MM.1S (cell line): Measurements from ENCODE around the gene HMGA1.

ENCODE experiments used
- DNase-seq: peaks from one replicate; pipeline ENCODE4 v3.0.0-alpha.2; 2015
- H2AFZ ChIP-seq: fragments of 300-600 bp; sonication (generic); 2 replicates; pipeline ENCODE4 v1.6.0; 2016; ENCODE audit warnings: antibody characterized with exemption, low read length
- H3F3A ChIP-seq: fragments of 300-600 bp; sonication (generic); 2 replicates; pipeline ENCODE4 v1.6.1; 2016; ENCODE audit warnings: mild to moderate bottlenecking, antibody characterized with exemption, low read length, moderate library complexity, mixed read lengths; ENCODE audit not compliant: insufficient read depth
- H3K27ac ChIP-seq: fragments of 300-600 bp; sonication (generic); 2 replicates; pipeline ENCODE4 v1.5.1; 2016; ENCODE audit warnings: mild to moderate bottlenecking, low read length
- H3K27me3 ChIP-seq: fragments of 300-600 bp; sonication (generic); replicated peaks from 2 replicates; pipeline ENCODE4 v1.6.0; 2016; ENCODE audit warnings: low read length; ENCODE audit not compliant: insufficient read depth
- H3K36me3 ChIP-seq: fragments of 300-600 bp; sonication (generic); replicated peaks from 2 replicates; pipeline ENCODE4 v1.6.1; 2016; ENCODE audit warnings: mild to moderate bottlenecking, low read length, mixed read lengths; ENCODE audit not compliant: insufficient read depth
- H3K4me1 ChIP-seq: fragments of 300-600 bp; sonication (generic); 2 replicates; pipeline ENCODE4 v1.6.1; 2016; ENCODE audit warnings: low read length, mixed read lengths
- H3K4me2 ChIP-seq: fragments of 300-600 bp; sonication (generic); 2 replicates; pipeline ENCODE4 v1.6.0; 2016; ENCODE audit warnings: low read depth, low read length
- H3K4me3 ChIP-seq: fragments of 300-600 bp; sonication (generic); 2 replicates; pipeline ENCODE4 v1.5.1; 2016; ENCODE audit warnings: low read length, mixed read lengths
- H3K79me2 ChIP-seq: fragments of 300-600 bp; sonication (generic); 2 replicates; pipeline ENCODE4 v1.6.1; 2016; ENCODE audit warnings: mixed run types, low read length, mixed read lengths
- H3K9ac ChIP-seq: fragments of 300-600 bp; sonication (generic); 2 replicates; pipeline ENCODE4 v1.6.1; 2016; ENCODE audit warnings: low read length, mixed read lengths
- H3K9me2 ChIP-seq: fragments of 300-600 bp; sonication (generic); replicated peaks from 2 replicates; pipeline ENCODE4 v1.6.1; 2016; ENCODE audit warnings: mild to moderate bottlenecking, low read length, mixed read lengths; ENCODE audit not compliant: insufficient read depth
- H3K9me3 ChIP-seq: fragments of 300-600 bp; sonication (generic); replicated peaks from 2 replicates; pipeline ENCODE4 v1.6.1; 2016; ENCODE audit warnings: mild to moderate bottlenecking, low read length, mixed read lengths; ENCODE audit not compliant: insufficient read depth
- H4K20me1 ChIP-seq: fragments of 300-600 bp; sonication (generic); 2 replicates; pipeline ENCODE4 v1.6.1; 2016; ENCODE audit warnings: mild to moderate bottlenecking, low read length, moderate library complexity, mixed read lengths; ENCODE audit not compliant: insufficient read depth
- EZH2 ChIP-seq: fragments of 300-600 bp; sonication (generic); optimal IDR thresholded peaks from 2 replicates; pipeline ENCODE3; 2017; ENCODE audit warnings: low read depth, mild to moderate bottlenecking, antibody characterized with exemption, low read length, mixed read lengths
- EZH2phosphoT487 ChIP-seq: fragments of 300-600 bp; sonication (generic); IDR thresholded peaks from 2 replicates; pipeline ENCODE4 v1.6.1; 2018; ENCODE audit warnings: antibody characterized with exemption, low read length
- TF ChIP-seq, protein P1 (sequence below): fragments of 300-600 bp; sonication (generic); IDR thresholded peaks from 2 replicates; pipeline ENCODE4 v1.5.1; 2016; ENCODE audit warnings: antibody characterized with exemption, low read length, mixed read lengths

The HMGA1 gene

DNA sequence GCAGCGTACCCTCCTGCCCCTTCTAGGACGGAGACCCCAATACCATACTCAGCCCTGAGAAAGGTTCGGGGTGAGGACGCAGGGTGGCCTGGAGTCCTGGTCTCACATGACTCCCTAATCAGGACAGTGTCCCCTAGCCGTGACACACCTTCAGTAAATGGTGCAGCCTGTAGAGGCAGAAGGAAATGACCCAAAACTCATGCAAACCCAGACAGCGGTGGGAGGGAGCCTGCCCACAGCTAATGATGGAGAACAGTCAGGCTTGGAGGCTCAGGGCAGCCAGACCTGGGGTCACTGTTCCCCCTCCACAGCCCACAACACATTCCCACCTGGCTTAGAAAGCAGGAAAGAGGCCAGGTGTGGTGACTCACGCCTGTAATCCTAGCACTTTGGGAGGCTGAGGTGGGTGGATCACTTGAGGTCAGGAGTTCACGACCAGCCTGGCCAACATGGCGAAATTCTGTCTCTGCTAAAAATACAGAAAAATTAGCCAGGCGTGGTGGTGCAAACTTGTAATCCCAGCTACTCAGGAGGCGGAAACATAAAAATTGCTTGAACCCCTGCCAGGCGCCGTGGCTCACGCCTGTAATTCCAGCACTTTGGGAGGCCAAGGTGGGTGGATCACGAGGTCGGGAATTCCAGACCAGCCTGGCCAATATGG, 8.8 kb upstream of the HMGA1 start:
- Histone ChIP-seq H3K79me2 (no peaks in the 10 kb centered on the region), H4K20me1 (no peaks in the 10 kb centered on the region), H3K4me2 (no peak overlapping the region), H3K9me3 (no peaks in the 10 kb centered on the region), H2AFZ (no peak overlapping the region), H3K9me2 (no peaks in the 10 kb centered on the region), H3K27me3 (no peaks in the 10 kb centered on the region), H3F3A (no peaks in the 10 kb centered on the region), H3K36me3 (no peaks in the 10 kb centered on the region), H3K4me3 (no peak overlapping the region), H3K4me1 (peaks cover 12% of the 10 kb centered on the region), H3K27ac (no peak overlapping the region), H3K9ac (no peak overlapping the region)
- DNase-seq: no peak
- no peak for TF ChIP-seq EZH2phosphoT487
- TF ChIP-seq, protein P1, sequence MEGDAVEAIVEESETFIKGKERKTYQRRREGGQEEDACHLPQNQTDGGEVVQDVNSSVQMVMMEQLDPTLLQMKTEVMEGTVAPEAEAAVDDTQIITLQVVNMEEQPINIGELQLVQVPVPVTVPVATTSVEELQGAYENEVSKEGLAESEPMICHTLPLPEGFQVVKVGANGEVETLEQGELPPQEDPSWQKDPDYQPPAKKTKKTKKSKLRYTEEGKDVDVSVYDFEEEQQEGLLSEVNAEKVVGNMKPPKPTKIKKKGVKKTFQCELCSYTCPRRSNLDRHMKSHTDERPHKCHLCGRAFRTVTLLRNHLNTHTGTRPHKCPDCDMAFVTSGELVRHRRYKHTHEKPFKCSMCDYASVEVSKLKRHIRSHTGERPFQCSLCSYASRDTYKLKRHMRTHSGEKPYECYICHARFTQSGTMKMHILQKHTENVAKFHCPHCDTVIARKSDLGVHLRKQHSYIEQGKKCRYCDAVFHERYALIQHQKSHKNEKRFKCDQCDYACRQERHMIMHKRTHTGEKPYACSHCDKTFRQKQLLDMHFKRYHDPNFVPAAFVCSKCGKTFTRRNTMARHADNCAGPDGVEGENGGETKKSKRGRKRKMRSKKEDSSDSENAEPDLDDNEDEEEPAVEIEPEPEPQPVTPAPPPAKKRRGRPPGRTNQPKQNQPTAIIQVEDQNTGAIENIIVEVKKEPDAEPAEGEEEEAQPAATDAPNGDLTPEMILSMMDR: no peak
- no peak for TF ChIP-seq EZH2

DNA sequence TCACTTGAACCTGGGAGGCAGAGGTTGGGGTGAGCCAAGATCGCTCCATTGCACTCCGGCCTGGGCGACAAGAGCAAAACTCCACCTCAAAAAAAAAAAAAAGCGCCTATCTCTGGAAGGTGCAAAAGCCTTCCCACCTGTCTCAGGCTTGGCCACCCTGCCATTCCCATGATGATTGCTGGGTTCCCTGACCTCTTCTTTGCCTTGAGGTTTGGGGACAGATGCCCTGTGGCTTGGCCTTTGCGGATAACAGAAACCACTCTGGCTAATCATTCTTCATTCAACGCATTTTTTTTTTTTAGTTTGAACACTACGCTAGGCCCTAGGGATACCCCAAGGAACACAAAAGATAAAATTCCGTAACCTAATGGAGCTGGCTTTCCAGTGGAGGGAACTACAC, 6.8 kb upstream of the HMGA1 start:
- Histone ChIP-seq H3K9ac (no peak overlapping the region), H3K9me2 (no peaks in the 10 kb centered on the region), H3K79me2 (no peaks in the 10 kb centered on the region), H3F3A (no peaks in the 10 kb centered on the region), H3K4me2 (no peak overlapping the region), H4K20me1 (no peaks in the 10 kb centered on the region), H3K27me3 (no peaks in the 10 kb centered on the region), H3K27ac (no peak overlapping the region), H3K36me3 (no peaks in the 10 kb centered on the region), H3K4me3 (no peak overlapping the region), H3K9me3 (no peaks in the 10 kb centered on the region), H2AFZ (no peak overlapping the region), H3K4me1 (no peaks in the 10 kb centered on the region)
- TF ChIP-seq, protein P1: no peak
- no peak for TF ChIP-seq EZH2
- no peak for TF ChIP-seq EZH2phosphoT487
- no peak for DNase-seq

DNA sequence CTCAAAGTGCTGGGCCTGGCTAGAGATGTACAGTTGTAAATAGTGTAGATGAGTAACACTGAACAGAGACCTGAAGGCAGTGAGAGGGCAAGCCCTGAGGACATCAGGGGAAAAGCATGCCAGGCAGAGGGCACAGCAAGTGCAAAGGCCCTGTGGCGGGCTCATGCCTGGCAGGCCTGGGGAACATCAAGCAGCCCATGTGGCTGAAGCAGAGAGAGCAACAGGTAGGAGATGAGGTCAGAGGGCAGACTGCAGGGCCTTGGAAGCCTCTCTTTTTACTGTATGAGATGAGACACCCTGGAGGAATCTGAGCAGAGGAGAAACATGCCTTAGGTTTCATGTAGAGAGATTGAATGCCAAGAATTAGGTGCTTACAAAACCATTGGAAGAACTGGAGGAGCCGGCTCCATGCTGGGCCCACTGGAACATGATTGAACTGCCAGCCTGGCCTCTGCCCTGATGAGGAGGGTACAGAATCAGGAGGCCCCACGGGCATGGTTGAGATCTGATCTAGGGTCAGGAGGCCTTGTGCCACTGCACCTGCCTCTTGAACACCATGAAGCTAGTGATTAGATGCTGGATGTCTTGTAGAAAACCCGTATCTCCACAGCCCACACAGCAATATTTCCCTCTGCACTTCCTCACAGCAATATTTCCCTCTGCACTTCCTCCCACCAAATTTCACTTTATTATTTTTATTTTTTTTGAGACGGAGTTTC, 5.9 kb upstream of the HMGA1 start:
- no peak overlapping the region for H3K4me2 ChIP-seq
- H3K4me3 ChIP-seq: no peak overlapping the region
- H3K4me1 ChIP-seq: no peaks in the 10 kb centered on the region
- H3K9me3 ChIP-seq: no peaks in the 10 kb centered on the region
- TF ChIP-seq EZH2phosphoT487: no peak
- TF ChIP-seq, protein P1: no peak
- no peak for TF ChIP-seq EZH2
- no peaks in the 10 kb centered on the region for H3K9me2 ChIP-seq
- H3F3A ChIP-seq: no peaks in the 10 kb centered on the region
- H3K9ac ChIP-seq: no peak overlapping the region
- H3K27ac ChIP-seq: no peak overlapping the region
- H3K79me2 ChIP-seq: no peaks in the 10 kb centered on the region
- no peak overlapping the region for H2AFZ ChIP-seq
- H3K27me3 ChIP-seq: no peaks in the 10 kb centered on the region
- DNase-seq: no peak
- no peaks in the 10 kb centered on the region for H4K20me1 ChIP-seq
- no peaks in the 10 kb centered on the region for H3K36me3 ChIP-seq
